ENCODE results near the gene CHST6.
A peak's percentile ranks its signal among the peaks of the same experiment; 100 is the strongest.

Gene CHST6

GRCh38 chr16:75502916-75503605 is 7.8 kb upstream of the CHST6 start:
- no peak for DNase-seq

GRCh38 chr16:75501820-75502219 is 6.6 kb upstream of the CHST6 start:
- DNase-seq = peak; percentile 33

- no peak for DNase-seq
These were observed 6.1 kb upstream of the CHST6 start for GRCh38 chr16:75501359-75501758.

GRCh38 chr16:75498605-75499322 is 3.5 kb upstream of the CHST6 start:
- DNase-seq = peak; percentile 52

- DNase-seq = no peak
These were observed 2.3 kb upstream of the CHST6 start for GRCh38 chr16:75497558-75497957.

- DNase-seq = peak; percentile 68
These were observed 573 bp downstream of the CHST6 start for GRCh38 chr16:75494661-75495075.

GRCh38 chr16:75494184-75494583 is 1.1 kb downstream of the CHST6 start:
- DNase-seq = no peak

- DNase-seq = peak; percentile 47
These were observed 3.4 kb downstream of the CHST6 start for GRCh38 chr16:75491876-75492275.

- no peak for DNase-seq
These were observed 6.9 kb downstream of the CHST6 start for GRCh38 chr16:75488322-75488721.

GRCh38 chr16:75486676-75487313 is 8.4 kb downstream of the CHST6 start:
- no peak for DNase-seq

- peak; percentile 25 for DNase-seq
These were observed 9.1 kb downstream of the CHST6 start for GRCh38 chr16:75486014-75486675.

GRCh38 chr16:75485230-75486013 is 9.8 kb downstream of the CHST6 start:
- no peak for DNase-seq

GRCh38 chr16:75483222-75483621 is 12.0 kb downstream of the CHST6 start:
- no peak for DNase-seq

- DNase-seq = no peak
These were observed 12.6 kb downstream of the CHST6 start for GRCh38 chr16:75482434-75483205.

- DNase-seq = no peak
These were observed 13.8 kb downstream of the CHST6 start for GRCh38 chr16:75481475-75481874.

- DNase-seq = no peak
These were observed 15.7 kb downstream of the CHST6 start for GRCh38 chr16:75479421-75479990.

- no peak for DNase-seq
These were observed 16.5 kb downstream of the CHST6 start for GRCh38 chr16:75478480-75479345.

- no peak for DNase-seq
These were observed 17.4 kb downstream of the CHST6 start for GRCh38 chr16:75477680-75478473.

- no peak for DNase-seq
These were observed 18.4 kb downstream of the CHST6 start for GRCh38 chr16:75476817-75477216.

Measured in eye (tissue), 1 donor.